ENCODE data around the gene ITLN1. TPM values are rescaled to one million over a fixed set of nuclear protein-coding genes. Genes with fewer than 3 reads are reported as not detected.
"Not testable (repeated sequence)": the region's sequence is repeated elsewhere in the genome, so short reads cannot be mapped to it uniquely, and the experiment has no call there.

The ITLN1 gene
- total RNA-seq, 4 donors from 2014 or later: 9.5 to 256 (median 46.2) TPM; not detected in 1

- no peaks in the 10 kb centered on the region for H3K4me1 ChIP-seq
- in situ Hi-C loops (cut with MboI; ENCODE audit: low pct_ligation_motif_present in 1 of 4, low pct_unique_long_range_greater_than_20kb in 1 of 4, low sequenced_read_pairs in 3 of 4): no loop called here
- 72 to 73% methylated on average over 2 to 8 of the region's 8 CpGs for WGBS, 2 donors (ENCODE audit: low coverage in 1 of 2)
- H3K27me3 ChIP-seq: no peaks in the 10 kb centered on the region
- intact Hi-C loops (cut with DNase I; ENCODE audit: low total_unique reads): no loop called here
- DNase-seq: no peak
- H3K36me3 ChIP-seq: no peaks in the 10 kb centered on the region
- no peak overlapping the region for H3K4me3 ChIP-seq
- no peak overlapping the region for H3K27ac ChIP-seq
- TF ChIP-seq POLR2AphosphoS5 (IDR thresholded peaks at IDR 0.05) (no peak), POLR2A (IDR thresholded peaks at IDR 0.05) (no peak), CTCF (IDR thresholded peaks at IDR 0.05) (no peak), EP300 (IDR thresholded peaks at IDR 0.05; ENCODE audit: low read depth) (no peak)
- no peaks in the 10 kb centered on the region for H3K9me3 ChIP-seq
Observed at GRCh38 chr1:160879056-160879455, 5.9 kb downstream of the ITLN1 start.

- intact Hi-C loops (cut with DNase I; ENCODE audit: low total_unique reads) (no loop called here), in situ Hi-C loops (cut with MboI; ENCODE audit: low pct_ligation_motif_present in 1 of 4, low pct_unique_long_range_greater_than_20kb in 1 of 4, low sequenced_read_pairs in 3 of 4) (no loop called here)
- Histone ChIP-seq H3K27me3 (no peaks in the 10 kb centered on the region), H3K27ac (no peak overlapping the region), H3K4me1 (no peaks in the 10 kb centered on the region), H3K4me3 (no peak overlapping the region), H3K36me3 (no peaks in the 10 kb centered on the region), H3K9me3 (no peaks in the 10 kb centered on the region)
- TF ChIP-seq CTCF (IDR thresholded peaks at IDR 0.05): no peak
- TF ChIP-seq POLR2AphosphoS5 (IDR thresholded peaks at IDR 0.05): no peak
- no peak for TF ChIP-seq POLR2A (IDR thresholded peaks at IDR 0.05)
- no peak for TF ChIP-seq EP300 (IDR thresholded peaks at IDR 0.05; ENCODE audit: low read depth)
- DNase-seq: no peak
Observed at GRCh38 chr1:160877221-160877620, 7.8 kb downstream of the ITLN1 start.

GRCh38 chr1:160876311-160876710 lies 8.7 kb downstream of the ITLN1 start:
- H3K27ac ChIP-seq: no peak overlapping the region
- H3K4me3 ChIP-seq: no peak overlapping the region
- 25 to 66% methylated on average over 2 to 5 of the region's 5 CpGs for WGBS, 2 donors (ENCODE audit: low coverage in 1 of 2)
- TF ChIP-seq CTCF (IDR thresholded peaks at IDR 0.05) (no peak), POLR2AphosphoS5 (IDR thresholded peaks at IDR 0.05) (no peak)
- no peaks in the 10 kb centered on the region for H3K9me3 ChIP-seq
- no peaks in the 10 kb centered on the region for H3K36me3 ChIP-seq
- in situ Hi-C loops (cut with MboI; ENCODE audit: low pct_ligation_motif_present in 1 of 4, low pct_unique_long_range_greater_than_20kb in 1 of 4, low sequenced_read_pairs in 3 of 4): no loop called here
- DNase-seq: no peak
- H3K27me3 ChIP-seq: no peaks in the 10 kb centered on the region
- intact Hi-C loops (cut with DNase I; ENCODE audit: low total_unique reads): no loop called here
- no peaks in the 10 kb centered on the region for H3K4me1 ChIP-seq

- H3K4me1 ChIP-seq; H3K9me3 ChIP-seq; intact Hi-C loops (cut with DNase I; ENCODE audit: low total_unique reads); in situ Hi-C loops (cut with MboI; ENCODE audit: low pct_ligation_motif_present in 1 of 4, low pct_unique_long_range_greater_than_20kb in 1 of 4, low sequenced_read_pairs in 3 of 4); H3K4me3 ChIP-seq; H3K36me3 ChIP-seq; H3K27ac ChIP-seq; DNase-seq; H3K27me3 ChIP-seq: not testable (repeated sequence)
- 67% methylated on average over 3 to 4 of the region's 4 CpGs for WGBS, 2 donors (ENCODE audit: low coverage in 1 of 2)
Observed at GRCh38 chr1:160875591-160875990, 9.4 kb downstream of the ITLN1 start.

- intact Hi-C loops (cut with DNase I; ENCODE audit: low total_unique reads): no loop called here
- 46 to 70% methylated on average over 3 of the region's 3 CpGs for WGBS, 2 donors (ENCODE audit: low coverage in 1 of 2)
Observed at GRCh38 chr1:160874935-160875334, 10.0 kb downstream of the ITLN1 start.

More at GRCh38 chr1:160874935-160875334, 10.0 kb downstream of the ITLN1 start:
- Histone ChIP-seq H3K4me1 (no peaks in the 10 kb centered on the region), H3K9me3 (no peaks in the 10 kb centered on the region), H3K4me3 (no peak overlapping the region), H3K27me3 (no peaks in the 10 kb centered on the region), H3K27ac (no peak overlapping the region), H3K36me3 (no peaks in the 10 kb centered on the region)
- TF ChIP-seq CTCF (IDR thresholded peaks at IDR 0.05) (no peak), POLR2A (IDR thresholded peaks at IDR 0.05) (no peak), EP300 (IDR thresholded peaks at IDR 0.05; ENCODE audit: low read depth) (no peak), POLR2AphosphoS5 (IDR thresholded peaks at IDR 0.05) (no peak)
- DNase-seq: no peak
- in situ Hi-C loops (cut with MboI; ENCODE audit: low pct_ligation_motif_present in 1 of 4, low pct_unique_long_range_greater_than_20kb in 1 of 4, low sequenced_read_pairs in 3 of 4): no loop called here

Measured in transverse colon (tissue), 4 donors.